ENCODE measurements around the gene GULP1.

DNA sequence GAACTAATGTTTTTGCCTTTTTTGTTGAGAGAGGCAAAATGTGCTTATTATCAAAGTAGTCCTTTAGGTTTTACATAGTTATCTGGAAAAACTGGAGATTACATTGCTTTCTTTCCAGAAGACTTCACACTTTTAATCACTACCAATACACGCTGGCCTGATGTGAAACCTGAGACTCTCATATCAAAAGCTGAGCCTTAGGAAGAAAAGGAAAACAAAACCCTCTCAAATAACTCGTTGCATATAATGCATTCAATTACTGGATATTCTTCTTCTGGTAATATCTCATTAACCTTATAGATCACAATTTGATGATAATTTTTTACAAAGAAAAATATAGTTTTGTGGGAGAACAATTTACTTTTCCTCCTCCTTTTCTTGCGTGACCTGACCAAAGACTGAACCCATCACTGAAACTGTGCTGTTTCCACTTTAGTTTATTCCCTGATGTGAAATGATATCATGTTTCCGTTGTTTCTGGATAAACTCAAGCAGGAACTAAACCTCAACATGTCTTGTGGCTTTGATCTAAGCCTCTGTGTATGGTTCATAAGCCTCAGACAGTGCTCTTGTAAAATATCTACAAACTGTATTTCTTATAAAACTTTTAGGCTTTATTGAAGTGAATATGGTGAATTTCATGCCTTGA, 332.4 kb downstream of the GULP1 start:
- TF ChIP-seq, protein P1, sequence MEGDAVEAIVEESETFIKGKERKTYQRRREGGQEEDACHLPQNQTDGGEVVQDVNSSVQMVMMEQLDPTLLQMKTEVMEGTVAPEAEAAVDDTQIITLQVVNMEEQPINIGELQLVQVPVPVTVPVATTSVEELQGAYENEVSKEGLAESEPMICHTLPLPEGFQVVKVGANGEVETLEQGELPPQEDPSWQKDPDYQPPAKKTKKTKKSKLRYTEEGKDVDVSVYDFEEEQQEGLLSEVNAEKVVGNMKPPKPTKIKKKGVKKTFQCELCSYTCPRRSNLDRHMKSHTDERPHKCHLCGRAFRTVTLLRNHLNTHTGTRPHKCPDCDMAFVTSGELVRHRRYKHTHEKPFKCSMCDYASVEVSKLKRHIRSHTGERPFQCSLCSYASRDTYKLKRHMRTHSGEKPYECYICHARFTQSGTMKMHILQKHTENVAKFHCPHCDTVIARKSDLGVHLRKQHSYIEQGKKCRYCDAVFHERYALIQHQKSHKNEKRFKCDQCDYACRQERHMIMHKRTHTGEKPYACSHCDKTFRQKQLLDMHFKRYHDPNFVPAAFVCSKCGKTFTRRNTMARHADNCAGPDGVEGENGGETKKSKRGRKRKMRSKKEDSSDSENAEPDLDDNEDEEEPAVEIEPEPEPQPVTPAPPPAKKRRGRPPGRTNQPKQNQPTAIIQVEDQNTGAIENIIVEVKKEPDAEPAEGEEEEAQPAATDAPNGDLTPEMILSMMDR (IDR thresholded peaks at IDR 0.05; ENCODE audit: borderline replicate concordance, extremely low read depth, low read length, poor library complexity, severe bottlenecking) = no peak
- TF ChIP-seq EZH2 (IDR thresholded peaks at IDR 0.05; ENCODE audit: borderline replicate concordance, low read depth, low read length, severe bottlenecking) = no peak

Data from DND-41 (cell line).